ENCODE measurements around the gene TAS1R1. TPM values are rescaled to one million over a fixed set of nuclear protein-coding genes. Genes with fewer than 3 reads are reported as not detected.
A peak's percentile ranks its signal among the peaks of the same experiment; 100 is the strongest.

TAS1R1 gene
- total RNA-seq, 2 donors from 2014 or later = not detected

- Histone ChIP-seq H3K27ac (peak within 1 kb of the TSS; percentile 65 to 87 (median 84)), H3K27me3 (no peaks in the 10 kb centered on the region), H3K36me3 (replicated peaks in 1 of 2; ENCODE audit: insufficient read depth in 1 of 2, low read depth in 2 of 2) (peaks cover 0 to 9% of the 10 kb centered on the region in 2 donors), H3K4me3 (peak within 1 kb of the TSS; percentile 27 to 51), H3K4me1 (peaks cover 27% of the 10 kb centered on the region), H3K9me3 (no peaks in the 10 kb centered on the region)
- peak; percentile 86 to 89 (median 88) for DNase-seq
- TF ChIP-seq, protein P1, sequence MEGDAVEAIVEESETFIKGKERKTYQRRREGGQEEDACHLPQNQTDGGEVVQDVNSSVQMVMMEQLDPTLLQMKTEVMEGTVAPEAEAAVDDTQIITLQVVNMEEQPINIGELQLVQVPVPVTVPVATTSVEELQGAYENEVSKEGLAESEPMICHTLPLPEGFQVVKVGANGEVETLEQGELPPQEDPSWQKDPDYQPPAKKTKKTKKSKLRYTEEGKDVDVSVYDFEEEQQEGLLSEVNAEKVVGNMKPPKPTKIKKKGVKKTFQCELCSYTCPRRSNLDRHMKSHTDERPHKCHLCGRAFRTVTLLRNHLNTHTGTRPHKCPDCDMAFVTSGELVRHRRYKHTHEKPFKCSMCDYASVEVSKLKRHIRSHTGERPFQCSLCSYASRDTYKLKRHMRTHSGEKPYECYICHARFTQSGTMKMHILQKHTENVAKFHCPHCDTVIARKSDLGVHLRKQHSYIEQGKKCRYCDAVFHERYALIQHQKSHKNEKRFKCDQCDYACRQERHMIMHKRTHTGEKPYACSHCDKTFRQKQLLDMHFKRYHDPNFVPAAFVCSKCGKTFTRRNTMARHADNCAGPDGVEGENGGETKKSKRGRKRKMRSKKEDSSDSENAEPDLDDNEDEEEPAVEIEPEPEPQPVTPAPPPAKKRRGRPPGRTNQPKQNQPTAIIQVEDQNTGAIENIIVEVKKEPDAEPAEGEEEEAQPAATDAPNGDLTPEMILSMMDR (IDR thresholded peaks at IDR 0.05) = peak in 1 of 7 experiments; percentile 6
- peak in 2 of 3 donors; percentile 15 to 52 for TF ChIP-seq POLR2A (IDR thresholded peaks at IDR 0.05)
- intact Hi-C loops (cut with DNase I) = no loop called here
- ATAC-seq = peak; percentile 90
- WGBS, 2 donors = 2 to 20% methylated on average over 1 to 54 of the region's 73 CpGs
Measured at GRCh38 chr1:6624710-6625583, 69.8 kb downstream of the TAS1R1 start, which contains the start of gene THAP3. TSS of gene THAP3 (plus strand) at chr1:6624868. CDS start at chr1:6625219, 351 bp downstream.

DNA sequence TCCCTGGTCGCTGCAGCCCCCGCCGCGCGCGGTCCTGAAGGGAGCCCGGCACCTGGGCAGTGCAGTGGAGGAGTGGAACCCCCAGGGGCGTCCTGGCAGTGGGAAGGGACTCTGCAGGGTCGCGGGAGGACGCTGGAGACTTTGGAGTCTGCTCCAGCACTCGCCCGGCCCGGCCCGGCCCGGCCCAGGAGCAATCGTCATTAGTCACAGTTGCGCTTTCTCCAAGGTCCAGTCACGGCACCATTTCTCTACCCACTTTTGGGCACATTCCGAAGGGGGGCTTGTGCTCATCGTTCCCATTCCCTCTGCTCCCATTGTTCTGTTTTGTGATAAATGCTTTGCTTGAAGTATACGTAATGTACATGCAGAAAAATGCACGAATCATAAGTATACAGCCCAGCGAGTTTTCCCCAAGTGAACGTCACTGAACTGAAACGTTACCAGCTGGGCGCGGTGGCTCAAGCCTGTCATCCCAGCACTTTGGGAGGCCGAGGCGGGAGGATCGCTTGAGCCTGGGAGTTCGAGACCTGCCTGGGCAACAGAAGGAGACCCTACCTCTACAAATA, 70.6 kb downstream of the TAS1R1 start:
- Histone ChIP-seq H3K27me3 (no peaks in the 10 kb centered on the region), H3K9me3 (no peaks in the 10 kb centered on the region), H3K27ac (peak overlapping the region; percentile 65 to 87 (median 84)), H3K36me3 (replicated peaks in 1 of 2; ENCODE audit: insufficient read depth in 1 of 2, low read depth in 2 of 2) (peaks cover 0 to 4% of the 10 kb centered on the region in 2 donors), H3K4me1 (peaks cover 27% of the 10 kb centered on the region), H3K4me3 (peak overlapping the region; percentile 27 to 51)
- peak in 1 of 3 donors; percentile 27 for TF ChIP-seq POLR2A (IDR thresholded peaks at IDR 0.05)
- TF ChIP-seq, protein P1 (IDR thresholded peaks at IDR 0.05) = no peak
- 0 to 2% methylated on average over 19 to 30 of the region's 32 CpGs for WGBS, 2 donors
- intact Hi-C loops (cut with DNase I) = no loop called here
- ATAC-seq (peak; percentile 38), DNase-seq (peak; percentile 31 to 41 (median 36))

GRCh38 chr1:6627031-6627430, 71.9 kb downstream of the TAS1R1 start:
- no peak for ATAC-seq
- DNase-seq = no peak
- Histone ChIP-seq H3K27me3 (no peaks in the 10 kb centered on the region), H3K4me3 (no peak overlapping the region), H3K27ac (no peak overlapping the region), H3K9me3 (no peaks in the 10 kb centered on the region), H3K4me1 (peaks cover 27% of the 10 kb centered on the region), H3K36me3 (replicated peaks in 1 of 2; ENCODE audit: insufficient read depth in 1 of 2, low read depth in 2 of 2) (no peaks in the 10 kb centered on the region)
- intact Hi-C loops (cut with DNase I) = no loop called here
- TF ChIP-seq, protein P1 (IDR thresholded peaks at IDR 0.05) = no peak
- no peak for TF ChIP-seq POLR2A (IDR thresholded peaks at IDR 0.05)
- 87 to 95% methylated on average over 4 to 9 of the region's 9 CpGs for WGBS, 2 donors

DNA sequence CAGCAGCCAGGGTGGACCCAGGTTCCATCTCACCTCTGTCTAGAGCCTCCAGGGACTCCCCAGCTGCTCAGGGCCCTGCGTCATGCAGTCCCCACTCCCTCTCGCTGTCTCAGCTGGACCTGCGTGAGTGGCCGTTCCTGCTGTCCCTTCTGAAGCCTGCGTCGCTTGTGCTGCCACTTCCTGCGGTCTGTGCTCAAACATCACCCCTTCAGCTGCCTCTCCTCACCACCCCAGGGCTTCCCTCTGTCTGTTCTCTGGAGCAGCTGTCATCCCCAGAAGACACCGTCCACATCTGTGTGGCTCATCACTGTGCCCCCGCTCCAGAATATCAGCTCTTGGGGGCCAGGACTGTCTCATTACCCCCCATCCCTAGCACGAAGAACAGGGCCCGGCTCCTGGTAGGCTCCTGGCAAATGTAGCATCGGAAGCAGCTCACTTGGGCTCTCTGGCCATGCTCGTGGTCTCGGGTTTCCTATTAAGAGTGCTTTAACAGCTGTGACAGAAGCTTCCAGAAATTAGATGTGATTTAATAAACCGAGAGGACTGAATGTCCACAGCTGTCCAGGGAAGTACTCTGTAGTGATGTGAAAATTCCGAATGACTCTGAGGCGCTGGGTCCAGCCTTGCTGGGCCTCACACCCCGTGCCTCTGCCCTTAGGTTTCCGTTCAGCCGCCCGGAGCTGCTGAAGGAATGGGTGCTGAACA, 72.9 kb downstream of the TAS1R1 start:
- intact Hi-C loops (cut with DNase I) = no loop called here
- ATAC-seq = no peak
- TF ChIP-seq, protein P1 (IDR thresholded peaks at IDR 0.05) = no peak
- TF ChIP-seq POLR2A (IDR thresholded peaks at IDR 0.05) = no peak
- Histone ChIP-seq H3K36me3 (replicated peaks in 1 of 2; ENCODE audit: insufficient read depth in 1 of 2, low read depth in 2 of 2) (peaks cover 1 to 3% of the 10 kb centered on the region in 2 donors), H3K9me3 (no peaks in the 10 kb centered on the region), H3K4me3 (no peak overlapping the region), H3K4me1 (peaks cover 27% of the 10 kb centered on the region), H3K27ac (no peak overlapping the region), H3K27me3 (no peaks in the 10 kb centered on the region)
- 90 to 92% methylated on average over 17 to 21 of the region's 21 CpGs for WGBS, 2 donors
- no peak for DNase-seq

Measured in body of pancreas (tissue), 4 donors.